Stimulated activated CD8-positive, alpha-beta memory T cell treated with anti-CD3 and anti-CD28 coated beads, Interleukin-4, amount 100 ng/mL, for 1 hour (primary cell): ENCODE results near the gene KAZN.

Experiments used
- DNase-seq, 2 donors: peaks; one replicate each; pipeline ENCODE4 v3.0.0-alpha.2; 2020; ENCODE audit warnings: low read depth in 2 of 2, low spot score in 1 of 2

Gene KAZN

DNA sequence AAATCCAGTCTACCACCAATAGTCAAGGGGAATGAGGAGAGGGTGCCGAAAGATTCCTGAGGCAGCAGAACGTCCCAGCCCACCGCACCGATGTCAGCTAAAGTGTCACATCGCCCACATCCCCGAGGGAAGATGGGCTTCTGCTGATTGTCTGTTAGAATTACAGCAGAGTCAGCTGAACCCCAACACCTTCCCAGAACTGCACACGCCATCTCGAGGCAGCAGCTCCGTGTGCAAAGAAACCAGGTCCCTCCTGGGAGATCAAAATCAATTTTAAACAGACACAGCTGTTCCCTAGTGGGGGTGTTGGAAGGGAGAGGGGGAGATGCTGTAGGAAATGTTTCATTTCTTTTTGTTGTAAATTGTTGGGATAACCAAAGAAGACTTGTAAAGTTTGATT, 12.8 kb upstream of the KAZN start:
- no peak for DNase-seq

DNA sequence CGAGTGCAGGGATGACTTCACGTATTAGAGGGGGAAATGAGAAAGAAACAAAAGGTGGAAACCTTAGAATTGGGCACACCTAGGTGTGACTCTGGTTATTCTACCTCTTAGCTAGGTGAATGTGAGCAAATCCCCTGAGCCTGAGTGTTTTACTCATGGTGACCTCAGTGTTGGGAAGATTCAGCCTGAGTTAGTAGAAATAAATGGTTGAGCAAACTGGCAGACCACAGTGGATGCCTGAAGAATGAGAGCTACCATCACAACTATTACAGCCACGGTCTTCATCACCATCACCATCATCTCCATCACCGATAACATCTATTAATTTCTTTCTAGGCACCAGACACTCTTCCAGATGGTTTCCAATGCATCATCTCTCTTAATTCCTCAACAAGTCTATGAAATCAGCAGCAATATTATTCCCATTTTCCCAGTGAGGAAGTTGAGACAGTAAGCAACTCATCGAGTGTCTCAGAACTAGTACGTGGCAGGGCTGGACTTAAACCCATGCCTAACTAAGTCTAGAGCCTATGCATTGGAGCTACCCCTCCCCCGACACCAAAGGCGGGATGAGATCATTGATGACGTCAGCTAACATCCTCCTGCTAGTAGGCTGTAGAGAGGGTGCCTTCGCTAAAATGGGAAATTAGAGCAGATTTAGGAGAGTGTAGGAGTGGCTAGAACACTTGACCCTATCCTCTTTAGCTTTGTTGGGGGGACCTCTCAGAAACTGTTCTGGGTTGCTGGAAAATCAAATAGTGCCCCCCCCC, 7.9 kb upstream of the KAZN start:
- DNase-seq = no peak

DNA sequence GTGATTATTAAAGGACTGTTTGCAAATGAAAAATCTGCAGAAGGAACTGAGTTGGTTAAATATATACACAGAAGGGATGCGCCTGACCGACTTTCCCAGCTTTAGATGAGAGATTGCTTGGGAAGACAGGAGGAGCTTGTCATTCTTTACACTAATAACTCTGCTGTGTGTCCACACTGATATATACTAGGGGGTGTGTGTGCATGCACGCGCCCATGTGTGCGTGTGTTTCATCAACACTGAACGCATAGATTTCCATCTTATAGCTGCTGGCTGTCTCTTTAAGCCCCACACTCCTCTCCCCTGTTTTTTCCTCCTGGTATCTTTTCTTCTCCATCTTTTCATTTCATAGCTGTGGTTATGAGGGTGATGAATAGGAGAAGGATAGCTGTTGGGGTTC, 6.9 kb upstream of the KAZN start:
- DNase-seq = no peak

DNA sequence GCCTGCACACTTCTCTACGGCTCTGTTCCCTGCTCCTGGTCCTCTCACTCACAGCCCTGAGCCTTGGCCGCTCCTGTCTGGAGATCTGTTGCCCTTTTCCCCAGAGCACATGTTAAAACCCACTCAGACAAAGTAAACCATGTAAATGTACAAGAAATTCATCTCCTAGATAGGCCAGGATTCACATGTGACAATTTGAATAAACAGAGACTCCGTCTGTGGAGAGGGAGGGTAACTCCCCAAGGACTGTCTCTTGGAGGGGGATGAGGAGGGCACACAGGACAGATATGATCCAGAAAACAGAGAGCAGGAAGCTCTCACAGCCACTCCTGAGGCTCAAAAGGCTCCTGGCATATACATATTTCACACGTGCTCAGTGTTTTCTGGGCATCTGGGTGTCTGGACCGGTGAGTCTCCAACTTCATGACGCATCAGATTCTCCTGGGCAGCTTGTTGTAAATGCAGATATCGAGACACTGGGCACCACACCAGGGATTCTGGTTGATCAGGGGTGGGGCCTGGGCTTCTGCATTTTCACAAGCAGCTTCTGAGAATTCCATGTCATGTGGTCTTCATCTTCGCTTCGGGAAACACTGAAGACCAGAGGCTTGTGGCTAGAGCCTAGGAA, 6.4 kb upstream of the KAZN start:
- no peak for DNase-seq

DNA sequence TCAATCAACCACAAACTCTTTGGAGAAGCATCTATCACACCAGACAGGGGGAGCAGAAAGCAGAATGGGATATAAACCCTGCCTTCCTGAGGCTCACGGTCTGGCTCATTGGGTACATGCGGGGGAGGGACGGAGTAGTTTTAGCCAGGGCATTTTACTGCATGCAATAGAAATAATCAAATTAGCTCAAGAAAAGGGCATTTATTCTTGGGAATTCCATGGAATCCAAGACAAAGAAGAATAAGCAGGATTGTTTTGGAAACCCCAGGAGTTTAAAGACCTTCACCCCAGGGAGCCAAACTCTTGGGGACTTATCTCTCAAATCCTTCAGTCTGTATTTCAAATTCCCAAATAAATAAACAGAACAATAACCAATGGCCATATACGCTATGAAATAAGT, 5.2 kb upstream of the KAZN start:
- no peak for DNase-seq

DNA sequence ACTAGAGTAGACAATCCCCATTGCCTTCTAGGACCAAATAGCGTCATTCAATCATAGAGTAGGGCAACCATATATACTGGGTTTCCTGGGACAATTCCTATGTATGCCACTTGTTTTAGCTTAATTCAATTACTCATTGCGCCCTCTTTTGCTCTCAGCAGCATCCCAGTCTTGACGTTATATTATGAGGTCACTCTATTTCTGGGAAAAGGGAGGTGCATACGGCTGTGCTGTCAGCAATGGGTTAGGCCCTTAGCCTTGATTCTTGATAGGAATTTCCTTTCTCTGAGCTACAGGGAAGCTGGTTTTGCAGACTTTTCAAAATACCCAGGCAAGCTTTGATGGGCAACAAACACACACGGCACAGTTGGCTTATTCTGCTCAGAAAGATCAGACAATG, 4.4 kb upstream of the KAZN start:
- DNase-seq = no peak

DNA sequence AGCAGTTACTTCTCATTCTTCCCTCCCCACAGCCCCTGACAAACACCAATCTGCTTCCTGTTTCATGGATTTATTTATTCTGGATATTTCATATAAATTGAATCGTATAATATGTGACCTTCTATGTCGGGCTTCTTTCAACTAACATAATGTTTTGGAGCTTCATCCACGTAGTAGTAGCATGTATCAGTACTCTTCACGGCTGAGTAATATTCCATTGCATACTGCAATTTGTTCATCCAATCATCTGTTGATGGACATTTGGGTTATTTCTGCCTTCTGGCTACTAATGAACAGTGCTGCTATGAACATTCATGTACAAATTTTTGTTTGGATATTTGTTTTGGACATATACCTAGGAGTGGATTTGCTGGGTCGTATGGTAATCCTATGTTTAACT, 1.9 kb upstream of the KAZN start:
- no peak for DNase-seq

DNA sequence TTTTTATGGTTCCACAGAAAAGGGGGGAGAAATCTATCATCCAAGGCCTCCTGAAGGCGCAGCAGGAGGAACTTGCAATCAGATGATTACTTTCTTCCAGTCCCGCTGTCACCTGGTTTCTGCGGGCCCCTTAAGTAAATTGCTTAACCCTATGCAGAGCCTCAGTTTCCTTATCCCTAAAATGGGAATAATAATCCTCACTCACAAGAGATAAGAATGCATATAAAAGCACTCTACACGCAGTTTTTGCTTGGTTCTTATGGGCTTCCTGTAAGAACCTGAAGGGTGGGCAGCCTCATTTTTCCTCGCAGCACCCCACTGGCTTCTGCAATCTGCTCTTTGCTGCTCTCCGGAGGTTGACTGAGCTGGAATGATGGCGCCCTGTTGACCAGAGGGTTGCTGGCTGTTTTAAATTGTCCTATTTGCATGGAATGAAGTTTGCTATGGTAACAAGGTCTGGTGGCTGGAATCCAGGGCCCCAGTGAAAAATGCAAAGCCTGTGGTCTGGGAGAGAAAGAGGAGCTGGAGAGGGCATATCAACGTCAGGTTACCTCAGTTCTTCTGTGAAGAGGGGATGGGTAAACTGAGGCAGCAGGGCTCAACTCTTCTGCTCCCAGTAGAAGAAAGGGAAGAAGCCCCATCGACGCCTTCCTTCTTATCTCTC, 1.0 kb upstream of the KAZN start:
- no peak for DNase-seq

DNA sequence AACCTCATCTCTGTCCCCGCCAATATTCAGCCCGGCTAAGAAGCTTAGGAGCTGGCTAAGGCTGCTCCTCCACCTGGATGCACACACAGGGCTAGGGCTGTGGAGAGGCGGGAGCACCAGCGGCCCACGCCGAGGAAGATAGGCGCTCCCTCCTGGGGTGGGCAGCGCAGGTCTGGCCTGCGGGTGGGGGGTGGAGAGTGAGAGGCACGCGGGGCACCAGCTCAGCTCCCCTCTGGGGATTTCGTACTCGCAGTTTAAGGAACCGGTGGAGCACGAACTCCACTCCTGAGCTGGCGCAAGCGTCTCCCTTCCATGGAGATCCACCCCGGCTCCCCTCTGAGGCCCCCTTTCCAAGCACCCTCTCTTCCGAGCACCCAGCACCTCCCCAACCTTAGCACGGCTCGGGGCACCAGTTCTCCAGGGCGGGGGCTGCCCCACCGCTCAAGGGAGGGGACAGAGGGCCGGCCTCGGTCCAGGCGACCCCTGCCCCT, 433 bp upstream of the KAZN start:
- no peak for DNase-seq

DNA sequence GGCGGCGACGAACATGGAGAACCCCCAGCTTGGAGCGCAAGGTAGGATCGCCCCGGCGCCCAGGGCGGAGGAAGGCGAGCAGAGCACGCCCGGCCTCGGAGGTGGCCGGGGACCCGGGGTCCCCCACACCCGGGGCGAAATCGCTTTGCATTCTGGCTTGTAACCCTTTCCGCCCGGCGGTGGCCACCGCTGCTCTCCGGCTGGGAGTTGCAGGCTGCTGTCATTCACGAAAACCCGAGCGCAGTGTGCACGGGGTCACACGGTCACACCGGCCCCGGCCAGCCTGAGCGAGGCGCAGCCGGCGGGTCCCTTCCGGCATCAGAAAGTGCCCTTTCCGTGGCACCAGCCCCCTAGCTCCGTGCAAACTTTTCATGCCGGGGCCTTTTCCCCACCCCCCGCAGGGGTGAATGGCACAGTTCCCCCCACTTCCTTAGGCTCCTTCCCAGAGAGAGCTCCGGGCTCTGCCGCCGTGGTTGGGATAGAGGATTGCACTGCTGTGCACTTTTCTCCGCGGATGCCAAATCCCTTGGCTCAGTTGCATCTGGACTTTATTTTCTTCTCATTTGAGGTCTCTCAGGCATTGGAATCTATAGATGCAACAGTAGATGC, 802 bp downstream of the KAZN start:
- DNase-seq = no peak

DNA sequence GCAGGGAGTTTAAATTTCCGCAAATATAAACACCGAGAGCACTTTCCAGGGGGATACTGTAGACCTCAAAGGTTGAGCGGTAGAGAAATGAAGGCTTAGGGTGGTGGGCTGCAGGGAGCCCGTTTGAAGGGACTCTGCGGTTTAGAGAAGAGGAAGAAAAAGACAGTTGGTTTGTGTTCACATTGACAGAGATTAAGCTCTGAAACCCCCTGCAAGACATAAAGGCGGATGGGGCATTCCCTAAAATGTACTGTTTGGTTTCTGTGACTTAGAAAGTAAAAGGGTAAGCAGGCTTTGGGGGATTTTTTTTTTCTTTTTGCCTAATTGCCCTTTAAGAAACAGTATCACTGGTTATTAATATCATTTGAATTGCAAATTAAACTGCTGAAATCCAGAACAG, 1.3 kb downstream of the KAZN start:
- no peak for DNase-seq

DNA sequence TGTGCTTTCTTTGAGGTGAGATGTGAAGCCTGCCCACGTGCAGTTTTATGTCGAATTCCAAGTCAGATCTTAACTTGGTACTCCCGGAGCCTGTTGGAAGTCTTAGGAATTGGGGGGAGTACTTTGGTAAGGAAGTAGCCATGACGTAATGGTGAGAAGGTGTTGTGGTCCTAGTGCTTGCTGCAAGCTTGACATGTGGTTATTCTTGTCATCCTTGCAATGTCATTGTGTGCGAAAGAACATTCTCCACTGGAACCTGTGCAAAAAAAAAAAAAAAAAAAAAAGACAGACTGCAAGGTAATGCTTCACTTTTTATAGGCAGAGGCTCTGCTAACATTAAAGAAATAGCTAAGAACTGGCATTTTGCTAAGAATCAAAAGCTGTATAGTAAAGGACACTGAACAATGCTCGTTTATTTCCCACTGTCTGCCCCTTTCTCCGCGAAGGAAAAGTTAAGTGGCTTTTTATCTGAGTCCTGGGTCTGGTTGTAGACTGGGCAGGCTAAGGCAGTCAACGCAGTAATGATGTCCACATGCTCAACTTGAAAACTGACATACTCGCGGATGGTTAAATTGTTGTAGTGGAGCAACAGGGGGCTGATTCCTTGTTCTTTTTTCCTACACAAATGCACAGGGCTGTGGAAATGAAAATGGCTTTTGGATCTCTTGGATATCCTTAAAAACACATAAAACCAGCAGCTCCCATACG, 2.1 kb downstream of the KAZN start:
- DNase-seq = no peak

DNA sequence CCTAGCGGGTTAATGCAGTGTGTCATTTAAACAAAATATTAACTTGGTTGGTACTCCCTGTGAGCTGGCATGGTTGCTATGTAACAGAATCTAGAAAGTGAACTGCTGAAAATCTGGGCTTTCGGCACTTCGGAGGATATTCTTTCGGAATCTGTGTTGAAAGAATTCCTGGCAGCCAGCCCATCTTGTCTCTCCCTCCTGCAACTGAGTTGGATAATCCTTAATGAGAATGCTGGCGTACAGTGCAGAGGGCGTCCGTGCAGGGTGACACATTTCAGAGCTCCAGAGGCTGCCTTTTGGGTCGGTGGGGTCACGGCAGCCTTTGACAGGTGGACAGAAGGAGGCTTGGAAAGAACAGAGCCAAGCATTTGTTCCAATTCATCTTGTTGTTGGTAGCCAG, 3.7 kb downstream of the KAZN start:
- no peak for DNase-seq

DNA sequence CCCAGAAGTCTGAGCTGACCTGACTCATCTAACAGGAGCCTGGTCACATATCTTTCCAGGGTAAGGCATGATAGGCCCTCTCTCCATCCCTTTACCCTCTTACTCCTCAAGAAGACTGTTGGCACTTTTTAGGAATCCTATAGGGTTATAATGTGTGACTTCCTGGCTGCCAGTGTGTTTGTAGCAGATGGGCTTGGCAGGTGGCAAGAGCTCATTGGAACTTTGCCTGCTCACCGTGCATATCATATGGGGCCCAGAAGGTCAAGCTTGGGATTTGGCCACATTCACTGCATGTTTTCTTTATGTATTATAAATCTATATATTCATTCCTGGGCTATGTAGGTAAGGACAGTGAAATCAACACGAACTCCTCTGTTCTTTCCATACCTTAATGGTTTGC, 5.2 kb downstream of the KAZN start:
- DNase-seq = no peak

DNA sequence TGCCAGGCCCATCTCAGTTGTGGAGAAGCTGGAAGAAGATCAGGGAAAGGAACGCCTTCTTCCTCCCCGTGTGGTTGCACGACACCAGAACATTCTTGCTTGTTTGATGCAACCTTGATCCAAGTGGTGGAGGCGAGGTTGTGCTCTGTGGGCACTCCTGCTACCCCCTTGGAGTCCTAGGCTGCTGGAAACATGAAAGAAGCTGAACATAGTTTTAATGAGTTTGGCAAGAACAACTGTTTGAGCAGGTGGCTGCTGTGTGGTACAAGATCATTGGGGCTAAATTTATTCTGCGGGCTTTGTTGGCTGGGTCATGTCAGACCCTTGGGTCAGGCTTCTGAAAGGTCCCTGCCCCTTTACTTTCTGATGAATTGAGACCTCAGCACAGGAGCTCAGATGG, 5.9 kb downstream of the KAZN start:
- no peak for DNase-seq

DNA sequence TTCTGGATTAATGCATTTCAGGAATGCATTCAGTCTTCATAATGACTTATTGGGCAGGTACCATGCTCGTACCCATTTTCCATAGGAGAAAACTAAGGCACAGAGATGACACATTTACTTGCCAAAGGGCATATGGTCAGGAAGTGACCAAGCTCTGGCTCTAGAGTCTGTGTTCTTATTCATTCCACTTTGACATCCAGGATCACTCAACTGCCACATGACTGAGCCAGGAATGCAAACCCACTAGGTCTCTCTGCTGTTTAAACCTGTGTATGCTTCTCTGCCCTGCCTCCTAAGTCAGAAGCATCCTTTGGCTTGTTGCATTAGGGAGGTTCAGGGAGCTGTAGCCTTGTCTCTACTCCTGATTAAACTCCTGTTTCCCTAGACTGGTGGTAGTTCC, 7.5 kb downstream of the KAZN start:
- no peak for DNase-seq

DNA sequence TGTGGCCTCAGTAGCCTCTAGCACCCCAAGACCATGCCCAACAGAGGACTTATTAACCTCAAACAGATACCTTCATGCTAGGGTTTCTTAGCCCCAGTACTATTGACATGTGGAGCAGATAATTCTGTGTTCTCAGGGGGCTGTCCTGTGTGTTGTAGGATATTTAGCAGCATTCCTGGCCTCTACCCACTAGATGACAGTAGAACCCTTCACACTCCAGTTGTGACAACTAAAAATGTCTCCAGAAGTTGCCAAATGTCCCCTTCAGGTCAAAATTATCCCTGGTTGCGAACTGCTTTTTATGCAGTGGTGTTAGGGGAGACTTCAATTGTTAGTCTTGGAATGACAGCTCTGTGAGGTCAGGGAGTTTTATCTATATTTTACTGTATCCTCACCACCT, 8.1 kb downstream of the KAZN start:
- no peak for DNase-seq

DNA sequence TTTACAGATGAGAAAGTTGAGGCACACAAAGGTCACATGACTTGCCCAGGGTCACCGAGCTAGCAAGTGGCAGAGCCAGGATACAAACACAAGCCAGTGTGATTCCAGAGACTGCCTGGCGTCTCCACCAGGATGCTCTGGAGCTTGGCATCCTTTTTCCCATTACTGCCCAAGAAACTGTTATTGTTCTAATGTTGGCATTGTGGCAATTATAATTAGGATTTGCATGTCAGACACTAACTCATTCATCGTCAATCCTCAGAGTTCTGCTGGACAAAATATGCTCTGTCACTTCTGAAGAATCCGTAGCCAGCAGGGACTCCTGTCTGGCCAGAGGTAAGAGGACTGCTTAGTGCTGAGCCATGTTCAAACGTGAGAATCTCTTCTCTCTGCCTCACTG, 8.8 kb downstream of the KAZN start:
- DNase-seq = no peak

DNA sequence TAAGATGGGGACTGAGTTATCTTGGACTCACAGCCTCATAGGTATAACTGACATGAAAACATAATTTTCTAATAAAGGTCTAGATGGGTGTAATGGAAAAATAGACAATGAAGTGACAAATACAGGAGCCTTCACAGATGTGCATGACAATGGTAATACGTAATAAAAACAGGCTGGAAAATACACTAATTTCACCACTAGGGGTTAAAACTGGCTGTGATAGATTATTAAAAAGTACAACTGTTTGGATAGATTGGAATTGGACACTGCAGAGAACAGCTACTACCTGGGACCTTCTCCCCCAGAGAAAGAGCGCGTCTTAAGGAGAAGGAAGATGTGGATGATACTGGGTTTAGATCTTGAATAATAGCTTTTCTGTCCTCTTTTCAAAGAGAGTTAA, 9.8 kb downstream of the KAZN start:
- no peak for DNase-seq

DNA sequence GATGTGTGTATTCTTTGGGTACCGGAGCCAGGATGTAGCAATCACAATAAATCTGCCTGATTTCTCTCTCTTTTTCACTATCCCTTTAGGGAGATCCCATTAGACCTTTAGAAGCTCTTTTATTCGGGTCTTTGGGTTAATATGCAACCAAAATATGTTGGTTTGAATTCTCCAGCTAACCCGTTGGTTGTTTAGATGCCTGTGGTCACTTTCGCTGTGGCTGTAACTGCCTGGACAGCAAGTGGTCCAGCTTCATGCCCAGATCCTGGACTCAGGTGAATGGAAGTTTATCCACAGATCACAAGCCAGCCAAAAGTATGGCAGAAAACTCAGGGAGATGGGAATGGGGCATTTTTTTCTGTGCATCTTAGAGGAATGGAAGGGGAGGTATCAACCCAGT, 12.3 kb downstream of the KAZN start:
- DNase-seq = no peak

DNA sequence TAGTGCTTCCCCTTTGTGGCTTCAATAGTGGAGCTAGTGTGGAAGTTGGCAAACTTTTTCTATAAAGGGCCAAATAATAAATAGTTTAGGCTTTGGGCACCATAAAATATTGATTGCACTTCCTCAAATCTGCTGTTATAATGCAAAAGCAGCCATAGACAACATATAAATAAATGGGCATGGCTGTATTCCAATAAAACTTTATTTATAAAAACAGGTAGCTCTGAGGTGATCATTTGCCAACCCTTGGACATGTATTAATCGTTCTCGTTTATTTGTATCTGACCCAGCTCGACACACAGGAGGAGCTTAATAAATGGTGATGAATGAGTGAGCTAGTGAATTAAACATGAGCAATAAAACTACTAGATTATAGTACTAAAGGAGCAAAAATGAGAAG, 13.3 kb downstream of the KAZN start:
- no peak for DNase-seq
